CD14-positive monocyte (primary cell): Measurements from ENCODE around the gene TTC28. TPM values are rescaled to one million over a fixed set of nuclear protein-coding genes. Genes with fewer than 3 reads are reported as not detected.

Source experiments
- DNase-seq, 3 donors: peaks; one replicate each; pipeline ENCODE4 v3.0.0-alpha.2; 2011 to 2022
- H2AFZ ChIP-seq: 2 replicates; pipeline ENCODE4 v1.6.0; 2012; ENCODE audit warnings: mild to moderate bottlenecking, low read depth, low read length, inconsistent platforms; ENCODE audit not compliant: insufficient read depth, poor library complexity, severe bottlenecking
- H3K27ac ChIP-seq, 2 donors: 1 replicate in 1 of 2; 2 replicates in 1 of 2; pipeline ENCODE4 v1.5.1; 2012 to 2013; ENCODE audit warnings: low read length in 2 of 2, control low read depth in 1 of 2, inconsistent platforms in 1 of 2, low read depth in 1 of 2, mild to moderate bottlenecking in 1 of 2
- H3K27me3 ChIP-seq, 2 donors: one replicate each; pipeline versions ENCODE4 v1.6.0 to v1.6.1; 2011 to 2013; ENCODE audit warnings: low read length in 2 of 2; ENCODE audit not compliant: control insufficient read depth in 2 of 2, insufficient read depth in 2 of 2
- H3K36me3 ChIP-seq, 2 donors: replicated peaks in 1 of 2; 1 replicate in 1 of 2; 2 replicates in 1 of 2; pipeline versions ENCODE4 v1.5.1 to v1.6.1; 2012 to 2013; ENCODE audit warnings: low read length in 2 of 2, control low read depth in 1 of 2, inconsistent platforms in 1 of 2, mild to moderate bottlenecking in 1 of 2; ENCODE audit not compliant: insufficient read depth in 2 of 2, control insufficient read depth in 1 of 2
- H3K4me1 ChIP-seq, 2 donors: 1 replicate in 1 of 2; 2 replicates in 1 of 2; pipeline versions ENCODE4 v1.5.1 to v1.6.1; 2012 to 2013; ENCODE audit warnings: low read length in 2 of 2, control low read depth in 1 of 2, inconsistent platforms in 1 of 2, mild to moderate bottlenecking in 1 of 2, moderate library complexity in 1 of 2; ENCODE audit not compliant: insufficient read depth in 2 of 2, control insufficient read depth in 1 of 2
- H3K4me2 ChIP-seq: replicated peaks from 2 replicates; pipeline ENCODE3; 2012; ENCODE audit warnings: low read length, moderate library complexity, mild to moderate bottlenecking; ENCODE audit not compliant: poor library complexity, severe bottlenecking; ENCODE audit errors: extremely low read depth
- H3K4me3 ChIP-seq, 3 experiments: fragments of 200-600 bp in 1 of 3; sonication (generic) in 1 of 3; replicated peaks in 1 of 3; 1 replicate in 2 of 3; 2 replicates in 1 of 3; pipeline ENCODE4 v1.5.1; 2011 to 2013; ENCODE audit warnings: low read length in 3 of 3, mild to moderate bottlenecking in 3 of 3, control low read depth in 2 of 3, low read depth in 2 of 3, inconsistent platforms in 1 of 3, moderate library complexity in 1 of 3
- H3K79me2 ChIP-seq: 2 replicates; pipeline ENCODE4 v1.6.0; 2012; ENCODE audit warnings: mild to moderate bottlenecking, control low read depth, inconsistent platforms, low read length, moderate library complexity; ENCODE audit not compliant: insufficient read depth
- H3K9ac ChIP-seq: 2 replicates; pipeline ENCODE4 v1.6.0; 2017; ENCODE audit warnings: low read length, mild to moderate bottlenecking; ENCODE audit not compliant: insufficient read depth, poor library complexity, severe bottlenecking
- H3K9me3 ChIP-seq, 2 donors: replicated peaks in 1 of 2; 1 replicate in 1 of 2; 2 replicates in 1 of 2; pipeline versions ENCODE4 v1.5.1 to v1.6.1; 2012 to 2013; ENCODE audit warnings: low read length in 2 of 2, control low read depth in 1 of 2; ENCODE audit not compliant: control insufficient read depth in 1 of 2, insufficient read depth in 1 of 2
- H4K20me1 ChIP-seq: 2 replicates; pipeline ENCODE4 v1.6.0; 2012; ENCODE audit warnings: mild to moderate bottlenecking, low read length, control low read depth, moderate library complexity; ENCODE audit not compliant: insufficient read depth
- H3K27ac Mint-ChIP-seq, 7 donors: one replicate each; pipeline ENCODE4 v1.8.0; 2020; ENCODE audit warnings: mild to moderate bottlenecking in 7 of 7, mixed read lengths in 7 of 7, moderate library complexity in 6 of 7, inconsistent platforms in 2 of 7
- H3K27me3 Mint-ChIP-seq, 3 donors: one replicate each; pipeline ENCODE4 v1.8.0; 2021 to 2022; ENCODE audit warnings: low read depth in 3 of 3, mild to moderate bottlenecking in 3 of 3, mixed read lengths in 3 of 3, moderate library complexity in 3 of 3, inconsistent platforms in 1 of 3
- H3K36me3 Mint-ChIP-seq, 2 donors: one replicate each; pipeline ENCODE4 v1.8.0; 2020; ENCODE audit warnings: mixed read lengths in 2 of 2, inconsistent platforms in 1 of 2, mild to moderate bottlenecking in 1 of 2
- H3K4me1 Mint-ChIP-seq: one replicate; pipeline ENCODE4 v1.8.0; 2020; ENCODE audit warnings: mild to moderate bottlenecking, mixed read lengths
- H3K4me3 Mint-ChIP-seq, 2 donors: one replicate each; pipeline ENCODE4 v1.8.0; 2020; ENCODE audit warnings: mild to moderate bottlenecking in 2 of 2, mixed read lengths in 2 of 2, moderate library complexity in 1 of 2
- H3K9me3 Mint-ChIP-seq, 7 donors: one replicate each; pipeline ENCODE4 v1.8.0; 2020 to 2022; ENCODE audit warnings: mixed read lengths in 7 of 7, mild to moderate bottlenecking in 6 of 7, moderate library complexity in 6 of 7, inconsistent platforms in 2 of 7
- CTCF ChIP-seq: fragments of 200-600 bp; IDR thresholded peaks from one replicate; pipeline ENCODE4 v1.8.0; 2022; ENCODE audit warnings: antibody characterized with exemption, mild to moderate bottlenecking
- WGBS: methylation state at CpG from one replicate; pipeline ENCODE4 v1.1.5; 2013; ENCODE audit warnings: missing lambda C conversion rate; ENCODE audit not compliant: insufficient coverage; 5-methylcytosine and 5-hydroxymethylcytosine counted together
- intact Hi-C, 2 donors: fragments of 100-400 bp; cut with micrococcal nuclease; formaldehyde crosslinking; loops; one replicate each; pipeline versions ENCODE4 v1.15.0 to v1.15.1; 2023
- polyA plus RNA-seq, 3 donors: library from polyadenylated mRNA; depleted of rRNA in 1 of 3; unstranded in 2 of 3; stranded (reverse) in 1 of 3; fragments of 300-500 nt in 2 of 3; fragments of >200 nt in 1 of 3; fragmentation: Illumina TruSeq in 2 of 3; gene quantifications; 1 replicate in 2 of 3; 2 replicates in 1 of 3; pipeline ENCODE4 v1.2.3, GENCODE V29; 2012 to 2021

Gene TTC28
- polyA plus RNA-seq, 3 donors: 0.24 to 0.61 TPM; not detected in 1

- intact Hi-C loops: no loop called here
- no peak for DNase-seq
- peaks cover 0 to 6% (median 2%) of the 10 kb centered on the region in 7 donors for H3K9me3 Mint-ChIP-seq
- no peak overlapping the region for H3K9ac ChIP-seq
- H3K27me3 Mint-ChIP-seq: peaks cover 0 to 2% (median 1%) of the 10 kb centered on the region in 3 donors
- H3K36me3 Mint-ChIP-seq: no peaks in the 10 kb centered on the region
- H3K4me3 ChIP-seq: no peak overlapping the region
- H3K27me3 ChIP-seq: no peaks in the 10 kb centered on the region
- no CpG with 5 or more reads among the region's 1 CpG for WGBS
- no peaks in the 10 kb centered on the region for H3K36me3 ChIP-seq
- H2AFZ ChIP-seq: no peak overlapping the region
- no peaks in the 10 kb centered on the region for H3K9me3 ChIP-seq
- H3K4me3 Mint-ChIP-seq: no peak overlapping the region
- H3K27ac ChIP-seq: no peak overlapping the region
- H3K27ac Mint-ChIP-seq: no peak overlapping the region
- no peak overlapping the region for H3K4me2 ChIP-seq
- H3K4me1 ChIP-seq: no peaks in the 10 kb centered on the region
- no peaks in the 10 kb centered on the region for H3K4me1 Mint-ChIP-seq
- no peaks in the 10 kb centered on the region for H3K79me2 ChIP-seq
- no peaks in the 10 kb centered on the region for H4K20me1 ChIP-seq
- no peak for TF ChIP-seq CTCF
Observed at GRCh38 chr22:28449041-28449440, 230.6 kb downstream of the TTC28 start.

GRCh38 chr22:28448625-28449024 lies 231.0 kb downstream of the TTC28 start:
- no peaks in the 10 kb centered on the region for H4K20me1 ChIP-seq
- Mint-ChIP-seq H3K27ac (no peak overlapping the region), H3K36me3 (no peaks in the 10 kb centered on the region), H3K9me3 (peaks cover 0 to 6% (median 2%) of the 10 kb centered on the region in 7 donors), H3K4me1 (peaks cover under 1% of the 10 kb centered on the region), H3K27me3 (peaks cover 0 to 2% (median 1%) of the 10 kb centered on the region in 3 donors), H3K4me3 (no peak overlapping the region)
- WGBS: no CpG with 5 or more reads among the region's 1 CpG
- TF ChIP-seq CTCF: no peak
- H3K9me3 ChIP-seq: no peaks in the 10 kb centered on the region
- no peak overlapping the region for H3K4me3 ChIP-seq
- H3K36me3 ChIP-seq: no peaks in the 10 kb centered on the region
- H3K79me2 ChIP-seq: no peaks in the 10 kb centered on the region
- intact Hi-C loops: no loop called here
- DNase-seq: no peak
- no peak overlapping the region for H2AFZ ChIP-seq
- H3K4me1 ChIP-seq: no peaks in the 10 kb centered on the region
- no peak overlapping the region for H3K27ac ChIP-seq
- H3K4me2 ChIP-seq: no peak overlapping the region
- no peaks in the 10 kb centered on the region for H3K27me3 ChIP-seq
- H3K9ac ChIP-seq: no peak overlapping the region
